Muscle of arm (tissue), 12 donors: ENCODE data around the gene SDHAF2. TPM values are rescaled to one million over a fixed set of nuclear protein-coding genes. Genes with fewer than 3 reads are reported as not detected.
"Not testable (repeated sequence)": the region's sequence is repeated elsewhere in the genome, so short reads cannot be mapped to it uniquely, and the experiment has no call there.

Source experiments
- DNase-seq: peaks from one replicate; pipeline ENCODE4 v3.0.0-alpha.2; 2013
- polyA plus RNA-seq, 12 donors: library from polyadenylated mRNA; unstranded; fragments of 120-200 nt; gene quantifications; one replicate each; pipeline ENCODE4 v1.2.1, GENCODE V29; 2013; ENCODE audit not compliant: insufficient read length in 12 of 12

The SDHAF2 gene
- polyA plus RNA-seq, 12 donors: 29.1 to 36.6 (median 30.4) TPM; not detected in 1

GRCh38 chr11:61473370-61474012, 43.6 kb downstream of the SDHAF2 start:
- DNase-seq: no peak

GRCh38 chr11:61474013-61474643, 44.2 kb downstream of the SDHAF2 start:
- no peak for DNase-seq

GRCh38 chr11:61475433-61475832, 45.5 kb downstream of the SDHAF2 start:
- no peak for DNase-seq

GRCh38 chr11:61476371-61476770, 46.4 kb downstream of the SDHAF2 start:
- no peak for DNase-seq

GRCh38 chr11:61477126-61477525, 47.2 kb downstream of the SDHAF2 start:
- no peak for DNase-seq

GRCh38 chr11:61477727-61478148, 47.8 kb downstream of the SDHAF2 start:
- no peak for DNase-seq

- DNase-seq: not testable (repeated sequence)
These were observed 49.6 kb downstream of the SDHAF2 start for GRCh38 chr11:61479360-61480058.

- DNase-seq: no peak
These were observed 50.5 kb downstream of the SDHAF2 start for GRCh38 chr11:61480261-61480993.

GRCh38 chr11:61480994-61481335, 51.0 kb downstream of the SDHAF2 start:
- peak; percentile 56 for DNase-seq

- no peak for DNase-seq
These were observed 51.9 kb downstream of the SDHAF2 start for GRCh38 chr11:61481806-61482205.

GRCh38 chr11:61482513-61482912, 52.6 kb downstream of the SDHAF2 start:
- no peak for DNase-seq

GRCh38 chr11:61484541-61484940, 54.6 kb downstream of the SDHAF2 start:
- no peak for DNase-seq

- DNase-seq: no peak
These were observed 55.2 kb downstream of the SDHAF2 start for GRCh38 chr11:61485080-61485479.

- DNase-seq: no peak
These were observed 56.2 kb downstream of the SDHAF2 start for GRCh38 chr11:61486011-61486620.

- no peak for DNase-seq
These were observed 56.9 kb downstream of the SDHAF2 start for GRCh38 chr11:61486779-61487178.

- no peak for DNase-seq
These were observed 57.6 kb downstream of the SDHAF2 start for GRCh38 chr11:61487342-61488025.

GRCh38 chr11:61488651-61489291, 58.8 kb downstream of the SDHAF2 start:
- DNase-seq: peak; percentile 38

GRCh38 chr11:61489833-61490721, 60.2 kb downstream of the SDHAF2 start:
- DNase-seq: no peak

GRCh38 chr11:61491736-61492395, 61.9 kb downstream of the SDHAF2 start:
- DNase-seq: no peak
